Activated T-helper 1 cell treated with anti-CD3 and anti-CD28 coated beads, Interleukin-2, amount 50 U/mL, for 16 hours (primary cell): ENCODE measurements around the gene MINDY4B.

ENCODE experiments used
- DNase-seq, 2 donors: peaks; one replicate each; pipeline ENCODE4 v3.0.0-alpha.2; 2020; ENCODE audit warnings: low read depth in 1 of 2, low spot score in 1 of 2

Gene MINDY4B

DNA sequence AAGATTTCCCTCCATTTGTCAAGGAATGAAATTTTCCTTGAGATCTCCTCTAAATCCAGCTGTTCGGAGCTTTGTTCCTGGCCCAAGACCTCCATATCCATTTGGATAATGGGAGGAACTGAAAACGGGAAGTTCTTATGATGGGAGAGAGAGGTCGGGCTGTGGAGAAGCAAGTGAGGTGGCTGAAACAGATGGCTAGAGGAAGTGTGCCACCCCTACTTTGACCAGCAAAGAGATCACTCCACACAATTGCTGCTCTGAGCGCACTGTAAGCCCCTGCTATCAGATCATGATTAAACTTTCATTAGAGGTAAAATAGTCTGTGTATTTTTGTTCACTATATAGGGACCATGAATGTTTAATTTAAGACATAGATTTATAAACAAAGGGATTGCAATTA lies at the start of gene MINDY4B:
MINDY4B (minus strand) TSS at position 101 of the 400 bp plus-strand sequence; CDS start at position 101, 0 bp downstream.
- DNase-seq: no peak

DNA sequence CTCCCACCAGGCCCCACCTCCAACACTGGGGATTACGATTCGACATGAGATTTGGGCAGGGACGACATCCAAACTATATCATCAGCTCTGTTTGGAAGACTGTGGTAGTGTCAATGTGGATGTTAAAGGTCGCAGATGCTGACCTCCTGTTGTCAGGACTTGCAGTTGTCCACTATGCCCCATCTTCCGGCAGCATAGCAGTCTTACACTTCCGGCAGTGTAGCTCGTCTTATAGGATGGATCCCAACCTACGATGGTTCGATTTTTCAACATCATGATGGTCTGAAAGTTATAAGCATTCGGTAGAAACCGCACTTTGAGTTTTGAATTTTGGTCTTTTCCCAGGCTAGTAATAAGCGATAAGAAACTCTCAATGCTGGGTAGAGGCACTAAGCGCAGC lies 46.7 kb upstream of the MINDY4B start:
- DNase-seq: no peak

DNA sequence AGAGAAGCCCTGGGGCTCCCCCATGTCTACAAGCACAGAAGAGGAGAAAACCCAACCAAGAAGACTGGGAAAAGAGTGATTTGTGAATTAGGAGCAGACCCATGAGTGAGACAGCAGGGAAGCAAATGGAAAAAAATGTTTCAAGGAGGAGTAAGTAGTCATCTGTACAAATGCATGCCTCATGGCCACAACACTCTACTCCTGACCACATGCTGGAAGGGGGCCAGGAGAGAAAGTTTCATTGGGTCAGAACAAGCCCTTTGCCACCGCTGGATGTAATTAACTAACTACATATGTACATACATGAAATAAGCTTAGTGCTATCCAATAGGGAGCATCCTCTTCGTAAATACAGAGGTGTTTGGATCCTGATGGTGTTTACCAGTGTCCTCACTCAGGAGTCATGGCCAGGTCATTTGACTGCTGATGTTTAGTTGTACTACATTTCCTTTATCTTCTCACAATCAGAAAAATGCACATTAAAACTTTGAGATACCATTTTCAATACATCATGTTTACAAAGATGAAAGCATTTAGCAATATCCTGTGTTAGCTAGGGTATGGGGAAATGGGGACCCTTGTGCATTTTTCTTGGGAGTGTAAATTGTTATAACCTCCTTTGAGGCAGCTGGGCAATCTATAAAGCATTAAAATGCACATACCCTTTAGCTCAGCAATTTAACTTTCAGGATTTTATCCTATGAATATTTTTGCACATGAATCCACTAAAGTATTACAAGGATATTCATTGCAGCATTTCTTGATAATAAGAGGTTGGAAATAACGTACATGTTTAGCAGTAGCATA lies 40.2 kb upstream of the MINDY4B start:
- no peak for DNase-seq

DNA sequence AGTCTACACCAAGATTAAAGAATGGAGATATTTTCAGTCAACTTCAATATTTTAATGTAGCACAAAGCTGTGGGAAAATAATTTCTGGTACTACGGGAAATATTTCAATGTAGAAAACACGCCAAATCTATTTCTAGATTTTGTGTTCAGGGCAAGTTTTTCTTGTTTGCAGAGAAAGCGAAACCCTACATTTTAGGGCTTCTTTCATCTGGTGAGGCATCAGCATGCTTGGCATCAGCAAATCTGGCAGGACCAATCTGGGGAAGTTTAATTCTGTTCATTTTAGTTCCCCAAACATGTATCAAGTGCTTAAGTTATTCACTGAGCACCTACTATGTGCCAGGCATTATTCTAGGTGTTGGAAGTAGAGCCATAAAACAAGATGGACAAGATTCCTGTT lies 37.0 kb upstream of the MINDY4B start:
- no peak for DNase-seq

DNA sequence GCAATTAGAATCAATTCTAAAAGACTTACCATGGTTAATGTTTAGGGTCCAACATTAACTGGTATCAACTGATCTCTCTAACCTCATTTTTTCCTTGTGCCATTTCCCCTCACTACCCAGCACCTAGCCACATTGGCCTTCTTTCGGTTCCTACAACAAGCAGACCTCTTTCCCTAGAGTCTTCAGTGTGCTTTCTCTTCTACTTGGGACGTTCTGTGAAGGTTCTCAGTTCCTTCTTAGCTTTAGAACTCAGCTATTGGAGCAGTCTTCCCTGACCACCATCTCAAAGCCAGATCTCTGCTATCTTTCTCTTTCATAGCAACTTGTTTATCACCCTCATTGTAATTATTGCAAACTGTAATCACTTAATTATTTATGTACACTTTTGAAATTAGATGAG lies 31.5 kb upstream of the MINDY4B start:
- no peak for DNase-seq

GRCh38 chr3:150933473-150933995 lies 28.3 kb upstream of the MINDY4B start:
- no peak for DNase-seq

- no peak for DNase-seq
Measured at GRCh38 chr3:150931745-150932144, 26.5 kb upstream of the MINDY4B start.

- DNase-seq: no peak
Measured at GRCh38 chr3:150930839-150931238, 25.6 kb upstream of the MINDY4B start.

GRCh38 chr3:150928234-150928633 lies 23.0 kb upstream of the MINDY4B start:
- DNase-seq: no peak

DNA sequence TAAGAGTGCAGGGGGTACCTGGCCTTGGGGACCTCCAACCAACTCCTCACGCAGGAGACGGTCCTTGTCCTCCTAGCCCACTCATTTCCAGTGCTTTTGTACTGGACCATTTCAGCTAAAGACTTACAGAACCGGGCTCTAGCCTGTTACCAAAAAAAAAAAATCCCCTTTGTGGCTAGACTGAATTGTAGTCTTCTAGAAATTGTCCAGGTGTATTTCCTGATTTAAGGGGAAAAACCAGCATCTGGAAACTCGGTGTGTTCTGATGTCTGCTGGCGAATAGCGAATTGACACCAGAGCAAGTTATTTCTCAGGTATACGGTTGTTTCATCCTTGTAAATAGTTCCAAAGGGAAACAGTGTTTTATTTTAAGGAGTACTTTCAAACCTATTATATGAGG lies 21.1 kb upstream of the MINDY4B start:
- no peak for DNase-seq

DNA sequence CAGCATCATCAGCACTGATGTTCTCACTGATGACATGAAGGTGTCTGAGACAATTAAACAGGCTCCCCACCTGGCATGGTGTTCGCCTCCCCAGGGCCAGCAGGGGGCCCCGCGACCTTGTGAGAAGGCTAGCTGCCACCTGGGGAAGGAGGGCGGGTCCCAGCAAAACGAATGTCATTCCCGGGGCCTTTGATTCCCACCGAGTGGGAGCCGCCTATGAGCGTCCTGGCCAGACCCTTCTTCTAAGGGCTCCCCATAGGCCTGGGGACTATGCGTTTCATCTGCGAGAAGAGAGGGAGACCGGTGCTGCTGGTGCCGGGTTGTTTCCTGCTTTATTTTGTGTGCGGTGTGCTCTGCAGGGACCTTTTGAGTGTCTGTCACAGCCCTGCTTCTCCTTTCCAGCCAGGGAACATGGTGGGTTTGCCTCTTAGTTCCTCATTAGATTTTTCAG lies 20.5 kb upstream of the MINDY4B start:
- peak in 1 of 2 donors; percentile 23 for DNase-seq

DNA sequence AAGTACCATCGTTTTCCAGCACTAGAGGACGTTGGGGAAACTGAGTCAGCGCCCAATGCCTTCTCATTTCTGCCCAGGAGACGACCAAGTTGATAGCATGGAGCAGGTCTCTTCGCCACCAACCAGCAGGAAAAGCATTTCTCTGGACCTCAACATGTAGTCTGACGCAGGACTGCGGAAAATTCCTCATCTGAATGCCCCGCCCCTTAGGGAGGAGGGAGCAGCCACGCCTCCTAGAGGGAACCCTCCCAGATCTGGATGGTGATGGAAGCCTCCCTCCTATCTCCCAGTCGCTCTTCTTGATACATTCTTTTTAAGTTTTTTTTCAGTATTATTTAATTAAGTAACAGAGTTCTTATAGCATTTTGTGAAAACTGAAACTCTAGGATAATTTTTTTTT lies 17.4 kb upstream of the MINDY4B start:
- DNase-seq: no peak

DNA sequence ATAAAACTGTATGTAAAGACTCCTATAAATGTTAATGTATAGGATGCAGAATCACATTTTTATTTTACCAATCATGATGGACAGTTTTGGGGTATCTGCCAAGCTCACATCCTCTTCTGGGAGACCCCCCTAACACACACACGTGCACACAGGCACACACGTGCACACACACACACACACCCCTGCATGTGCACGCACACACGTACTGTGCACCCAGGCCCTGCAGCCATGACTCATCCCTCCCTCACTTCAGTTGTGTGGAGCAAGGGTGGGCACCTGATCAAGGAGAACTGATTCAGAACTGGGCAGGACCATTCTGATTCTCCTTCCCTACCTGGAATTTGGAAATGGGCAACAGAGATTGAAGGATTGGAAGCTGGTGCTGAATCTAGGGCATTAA lies 16.0 kb upstream of the MINDY4B start:
- no peak for DNase-seq

- DNase-seq: no peak
Measured at GRCh38 chr3:150920236-150920635, 15.0 kb upstream of the MINDY4B start.

DNA sequence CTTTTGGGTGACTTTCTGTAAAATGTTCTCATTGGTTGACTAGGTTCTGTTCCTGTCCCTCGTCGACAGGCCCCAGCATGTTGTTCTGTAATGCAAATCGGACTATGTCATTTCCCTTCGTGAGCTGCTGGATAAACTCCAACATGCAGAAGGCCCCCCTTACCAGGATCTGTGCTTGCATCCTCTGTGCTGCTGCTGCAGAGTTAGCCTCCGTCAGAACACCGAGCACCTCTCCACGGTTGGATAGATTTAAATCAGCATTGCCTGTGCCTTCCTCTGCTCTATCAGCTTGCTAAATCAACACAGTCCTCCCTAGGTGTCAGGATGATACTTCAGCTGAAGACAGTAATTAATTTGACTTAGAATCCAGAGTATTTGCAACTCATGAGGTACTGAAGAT lies 12.7 kb upstream of the MINDY4B start:
- DNase-seq: no peak

GRCh38 chr3:150913133-150913922 lies 8.1 kb upstream of the MINDY4B start:
- DNase-seq: no peak

DNA sequence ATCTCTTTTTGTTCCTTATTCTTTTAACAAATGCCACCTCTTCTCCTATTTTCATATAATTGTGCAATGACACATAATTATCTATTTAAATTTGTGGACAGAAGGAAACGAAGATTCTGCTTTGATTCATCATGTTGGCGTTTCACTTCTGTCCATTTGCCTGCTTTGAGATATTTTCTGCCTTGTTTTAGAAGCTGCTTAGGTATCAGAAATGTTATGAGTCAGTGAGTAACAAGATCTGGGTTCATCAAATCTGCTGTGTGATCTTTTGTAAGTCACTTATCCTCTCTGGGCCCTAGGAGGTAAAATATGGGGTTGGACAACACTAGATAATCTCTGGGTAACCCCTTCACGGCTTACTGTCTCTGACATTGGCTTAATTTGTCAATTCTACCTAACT lies 7.3 kb upstream of the MINDY4B start:
- DNase-seq: no peak

DNA sequence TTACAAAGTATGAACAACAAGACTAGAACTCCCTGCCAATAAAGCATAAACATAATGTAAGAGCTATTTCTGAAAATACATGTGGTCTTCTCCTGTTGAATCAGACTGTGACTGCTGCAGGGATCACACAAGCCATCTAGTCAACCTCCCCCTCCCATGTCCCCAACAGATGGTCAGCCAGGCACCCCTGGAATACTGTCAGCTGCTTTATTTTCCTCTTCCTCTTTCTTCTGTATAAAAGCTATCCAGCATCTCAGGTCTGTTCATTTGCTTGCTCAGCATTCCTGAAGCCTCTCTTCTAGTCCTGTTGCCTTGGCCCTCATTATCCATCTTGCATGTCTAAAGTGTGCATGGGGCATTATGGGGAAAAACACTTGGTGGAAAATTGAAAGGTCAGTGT lies 6.5 kb upstream of the MINDY4B start:
- DNase-seq: no peak

DNA sequence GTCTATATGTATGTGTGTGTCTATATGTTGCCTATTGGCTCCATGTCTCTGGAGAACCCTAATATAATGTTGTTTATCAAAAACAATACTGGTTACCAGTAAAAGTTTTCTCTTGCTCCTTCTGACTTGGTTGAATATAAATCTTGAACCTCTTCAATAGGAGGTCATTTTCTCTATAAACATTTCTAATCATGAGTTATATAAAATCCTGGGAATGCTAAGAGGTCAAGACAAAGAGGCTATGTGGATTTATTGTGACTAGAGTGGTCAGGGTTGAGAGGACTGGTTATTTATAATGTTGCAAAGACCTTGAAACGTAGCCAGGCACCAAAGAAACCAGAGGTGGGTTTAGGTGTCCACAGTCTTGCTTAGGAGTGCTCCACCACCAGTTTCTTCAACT lies 1.2 kb upstream of the MINDY4B start:
- DNase-seq: no peak

DNA sequence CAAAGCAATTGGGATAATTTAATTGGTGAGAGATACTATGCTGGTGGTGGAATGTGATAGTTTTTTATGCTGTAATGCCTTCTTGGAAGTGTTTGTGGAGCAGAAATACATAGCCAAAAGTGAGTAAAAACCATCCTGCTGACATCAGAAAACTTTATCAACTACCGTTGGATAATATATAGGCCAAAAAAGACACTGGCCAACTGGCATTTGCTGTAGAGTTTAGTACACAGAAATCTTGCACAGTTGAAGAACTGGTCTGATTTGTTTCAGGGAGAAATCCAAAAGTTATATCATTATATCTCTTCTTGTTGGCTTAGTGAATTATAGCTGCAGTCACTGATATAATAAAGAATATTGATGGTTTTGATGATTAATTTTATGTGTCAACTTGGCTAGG lies 507 bp upstream of the MINDY4B start:
- DNase-seq: no peak

GRCh38 chr3:150902988-150903387 lies 2.3 kb downstream of the MINDY4B start:
- DNase-seq: no peak

- DNase-seq: no peak
Measured at GRCh38 chr3:150901793-150902192, 3.4 kb downstream of the MINDY4B start.
